ENCODE results near the gene ICAM2. TPM values are rescaled to one million over a fixed set of nuclear protein-coding genes. Genes with fewer than 3 reads are reported as not detected.

The ICAM2 gene
- total and polyA plus RNA-seq, 12 donors: 25.2 to 117 (median 35.1) TPM

GRCh38 chr17:64048805-64049204, 28.4 kb upstream of the ICAM2 start:
- 91 to 96% methylated on average over 9 of the region's 9 CpGs for WGBS, 2 donors
- no peak for TF ChIP-seq CTCF (IDR thresholded peaks at IDR 0.05)
- H3K4me3 ChIP-seq: no peak overlapping the region
- peaks cover 0 to 10% (median 0%) of the 10 kb centered on the region in 9 donors for H3K4me1 ChIP-seq
- intact Hi-C loops (cut with DNase I): loop anchor here in 1 of 10 donors (5.0 kb wide), 1 partner anchor 63 kb away; no protein-coding TSS in a partner anchor
- no peak for ATAC-seq
- no peaks in the 10 kb centered on the region for H3K27me3 ChIP-seq
- no peak for DNase-seq
- H3K9me3 ChIP-seq: no peaks in the 10 kb centered on the region
- H3K27ac ChIP-seq: no peak overlapping the region
- peaks cover 5 to 100% (median 41%) of the 10 kb centered on the region in 9 donors for H3K36me3 ChIP-seq

GRCh38 chr17:64045176-64045575, 24.7 kb upstream of the ICAM2 start:
- no peak for TF ChIP-seq CTCF (IDR thresholded peaks at IDR 0.05)
- 86 to 87% methylated on average over 13 of the region's 13 CpGs for WGBS, 2 donors
- Histone ChIP-seq H3K4me1 (no peaks in the 10 kb centered on the region), H3K36me3 (peaks cover 5 to 100% (median 50%) of the 10 kb centered on the region in 9 donors), H3K4me3 (no peak overlapping the region), H3K9me3 (no peaks in the 10 kb centered on the region), H3K27me3 (no peaks in the 10 kb centered on the region), H3K27ac (no peak overlapping the region)
- DNase-seq: no peak
- intact Hi-C loops (cut with DNase I): loop anchor here in 1 of 10 donors (5.0 kb wide), 1 partner anchor 67 kb away; no protein-coding TSS in a partner anchor
- no peak for ATAC-seq

GRCh38 chr17:64042700-64043485, 22.5 kb upstream of the ICAM2 start:
- Histone ChIP-seq H3K36me3 (peaks cover 0 to 92% (median 40%) of the 10 kb centered on the region in 9 donors), H3K9me3 (no peaks in the 10 kb centered on the region), H3K27me3 (no peaks in the 10 kb centered on the region), H3K4me3 (no peak overlapping the region), H3K4me1 (no peaks in the 10 kb centered on the region), H3K27ac (no peak overlapping the region)
- DNase-seq: no peak
- 82 to 94% methylated on average over 12 of the region's 12 CpGs for WGBS, 2 donors
- TF ChIP-seq CTCF (IDR thresholded peaks at IDR 0.05): no peak
- intact Hi-C loops (cut with DNase I): no loop called here
- ATAC-seq: peak in 1 of 8 donors; percentile 38

- Histone ChIP-seq H3K4me1 (no peaks in the 10 kb centered on the region), H3K36me3 (peaks cover 0 to 84% (median 37%) of the 10 kb centered on the region in 9 donors), H3K4me3 (no peak overlapping the region), H3K27ac (no peak overlapping the region), H3K27me3 (no peaks in the 10 kb centered on the region), H3K9me3 (no peaks in the 10 kb centered on the region)
- DNase-seq: no peak
- no peak for ATAC-seq
- no peak for TF ChIP-seq CTCF (IDR thresholded peaks at IDR 0.05)
- intact Hi-C loops (cut with DNase I): no loop called here
- whole genome bisulfite sequencing, 2 donors: 74 to 78% methylated on average over 11 of the region's 11 CpGs
These were observed 21.5 kb upstream of the ICAM2 start for GRCh38 chr17:64041912-64042311.
